H1 (cell line): ENCODE data around the gene TMED4. TPM values are rescaled to one million over a fixed set of nuclear protein-coding genes. Genes with fewer than 3 reads are reported as not detected.

Source experiments
- BACH1 ChIP-seq: IDR thresholded peaks from 2 replicates; pipeline ENCODE4 v1.6.1; 2012; ENCODE audit warnings: low read length, improper control_type of control experiment
- FOSL1 ChIP-seq: IDR thresholded peaks from 2 replicates; pipeline ENCODE4 v1.6.1; 2011; ENCODE audit warnings: mild to moderate bottlenecking, low read depth, low read length, moderate library complexity; ENCODE audit not compliant: insufficient read depth
- GABPA ChIP-seq: IDR thresholded peaks from 2 replicates; pipeline ENCODE4 v1.6.1; 2011; ENCODE audit warnings: mild to moderate bottlenecking, low read length, moderate library complexity, borderline replicate concordance; ENCODE audit not compliant: insufficient read depth
- JUND ChIP-seq: IDR thresholded peaks from 2 replicates; pipeline ENCODE4 v1.6.1; 2011; ENCODE audit warnings: mild to moderate bottlenecking, improper control_type of control experiment, low read length
- SIX5 ChIP-seq: IDR thresholded peaks from 2 replicates; pipeline ENCODE4 v1.6.1; 2011; ENCODE audit warnings: mild to moderate bottlenecking, low read depth, low read length
- TEAD4 ChIP-seq: IDR thresholded peaks from 2 replicates; pipeline ENCODE4 v1.6.1; 2012; ENCODE audit warnings: low read depth, low read length, inconsistent platforms, mixed read lengths
- polyA plus RNA-seq, 7 experiments: library from polyadenylated mRNA; depleted of rRNA in 3 of 7; stranded (reverse) in 5 of 7; unstranded in 2 of 7; fragments of >200 nt in 5 of 7; fragments of 200-250 nt in 2 of 7; gene quantifications; 1 replicate in 5 of 7; 2 replicates in 1 of 7; 4 replicates in 1 of 7; pipeline versions ENCODE4 v1.2.1 to v1.2.3, GENCODE V29; 2011 to 2013; ENCODE audit warnings: missing spikeins in 2 of 7, mixed read lengths in 2 of 7
- total RNA-seq: library from RNA; stranded (reverse); fragmentation: NEBNext Ultra II Directional; extraction: Animal tissue kit (Norgen Biotek cat#: 25700); gene quantifications from 2 replicates; pipeline ENCODE4 v1.2.1, GENCODE V29; 2021
- TF ChIP-seq, protein P1 (sequence below): IDR thresholded peaks from 2 replicates; pipeline ENCODE4 v1.6.1; 2012; ENCODE audit warnings: low read length, inconsistent platforms
- TF ChIP-seq, protein P2 (sequence below): IDR thresholded peaks from 2 replicates; pipeline ENCODE4 v1.6.1; 2012; ENCODE audit warnings: inconsistent platforms

TMED4 gene
- total and polyA plus RNA-seq, 2 of the 8 experiments (the other 6 are each of a cell fraction or from before 2014, with no cell fraction given), result 44.9 to 76.7 TPM

DNA sequence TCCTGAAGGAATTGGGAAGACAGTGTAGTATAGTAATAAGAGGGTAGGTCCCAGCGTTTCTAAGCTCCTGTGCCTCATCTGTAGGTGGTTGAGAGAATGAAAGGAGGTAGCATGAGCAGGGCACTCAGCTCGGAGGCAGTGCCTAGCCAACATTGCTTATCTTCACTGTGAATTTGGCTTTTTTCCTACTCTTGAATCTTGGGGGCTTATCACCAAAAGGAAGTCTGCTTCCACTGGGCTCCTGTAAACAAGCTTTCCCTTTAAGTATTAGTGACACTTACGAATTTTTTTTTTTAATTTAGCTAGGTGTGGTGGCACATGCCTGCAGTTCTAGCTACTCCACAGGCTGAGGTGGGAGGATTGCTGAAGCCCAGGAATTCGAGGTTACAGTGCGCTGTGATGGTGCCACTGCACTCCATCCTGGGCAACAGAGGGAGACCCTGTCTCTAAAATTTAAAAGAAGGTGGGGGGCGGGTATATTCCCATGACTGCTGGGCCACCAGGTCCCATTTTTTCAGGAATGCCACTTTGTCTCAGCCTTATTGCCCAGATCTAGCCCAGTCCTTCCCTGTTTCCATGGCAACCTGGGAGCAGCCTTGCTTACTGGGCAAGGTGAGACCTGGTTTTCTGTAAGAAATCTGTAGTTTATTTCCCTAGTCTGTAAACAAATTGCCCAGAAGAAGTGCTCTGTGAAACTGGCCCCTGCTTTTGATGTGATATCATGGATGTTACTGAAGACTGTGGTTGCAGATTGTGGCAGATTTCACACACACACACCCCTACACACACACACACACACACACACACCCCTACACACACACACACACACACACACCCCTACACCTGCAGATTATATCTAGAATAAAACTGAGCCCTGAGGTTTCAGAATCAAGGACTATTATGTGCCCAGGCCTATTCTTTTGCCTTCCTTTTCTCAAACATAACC lies 43.8 kb upstream of the TMED4 start (continued):
- no peak for TF ChIP-seq FOSL1
- TF ChIP-seq, protein P1, sequence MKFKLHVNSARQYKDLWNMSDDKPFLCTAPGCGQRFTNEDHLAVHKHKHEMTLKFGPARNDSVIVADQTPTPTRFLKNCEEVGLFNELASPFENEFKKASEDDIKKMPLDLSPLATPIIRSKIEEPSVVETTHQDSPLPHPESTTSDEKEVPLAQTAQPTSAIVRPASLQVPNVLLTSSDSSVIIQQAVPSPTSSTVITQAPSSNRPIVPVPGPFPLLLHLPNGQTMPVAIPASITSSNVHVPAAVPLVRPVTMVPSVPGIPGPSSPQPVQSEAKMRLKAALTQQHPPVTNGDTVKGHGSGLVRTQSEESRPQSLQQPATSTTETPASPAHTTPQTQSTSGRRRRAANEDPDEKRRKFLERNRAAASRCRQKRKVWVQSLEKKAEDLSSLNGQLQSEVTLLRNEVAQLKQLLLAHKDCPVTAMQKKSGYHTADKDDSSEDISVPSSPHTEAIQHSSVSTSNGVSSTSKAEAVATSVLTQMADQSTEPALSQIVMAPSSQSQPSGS, result no peak
- TF ChIP-seq TEAD4, result no peak
- TF ChIP-seq, protein P2, sequence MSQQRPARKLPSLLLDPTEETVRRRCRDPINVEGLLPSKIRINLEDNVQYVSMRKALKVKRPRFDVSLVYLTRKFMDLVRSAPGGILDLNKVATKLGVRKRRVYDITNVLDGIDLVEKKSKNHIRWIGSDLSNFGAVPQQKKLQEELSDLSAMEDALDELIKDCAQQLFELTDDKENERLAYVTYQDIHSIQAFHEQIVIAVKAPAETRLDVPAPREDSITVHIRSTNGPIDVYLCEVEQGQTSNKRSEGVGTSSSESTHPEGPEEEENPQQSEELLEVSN, result no peak
- no peak for TF ChIP-seq SIX5
- no peak for TF ChIP-seq JUND
- no peak for TF ChIP-seq BACH1
- TF ChIP-seq GABPA, result no peak
- TF ChIP-seq, all 59 proteins: peak for 0
